ENCODE data around the gene FAM161B. TPM values are rescaled to one million over a fixed set of nuclear protein-coding genes. Genes with fewer than 3 reads are reported as not detected.
"Not testable (repeated sequence)": the region's sequence is repeated elsewhere in the genome, so short reads cannot be mapped to it uniquely, and the experiment has no call there.

FAM161B gene
- total RNA-seq, 1 donor from 2014 or later, result 2.7 TPM

DNA sequence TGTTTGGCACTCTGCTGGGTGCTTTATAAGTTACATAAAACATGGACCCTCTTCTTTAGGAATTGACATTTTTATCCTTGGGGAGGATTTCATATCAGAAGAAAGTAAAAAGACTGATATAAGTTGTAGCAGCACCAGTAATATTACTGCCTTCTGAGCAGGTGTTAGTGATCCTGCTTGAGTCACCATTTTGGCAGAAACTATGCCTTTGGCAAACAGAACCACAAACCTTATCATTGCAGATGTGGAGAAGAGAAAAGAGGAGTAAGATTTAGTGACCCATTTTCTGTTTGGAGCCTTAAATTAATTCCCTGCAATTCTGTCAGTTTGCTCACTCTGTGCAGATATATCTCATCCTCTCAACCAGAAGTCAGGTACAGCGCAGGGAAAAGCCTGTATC lies 40.2 kb downstream of the FAM161B start:
- DNase-seq (ENCODE audit: low read depth), result no peak
- TF ChIP-seq, protein P1, sequence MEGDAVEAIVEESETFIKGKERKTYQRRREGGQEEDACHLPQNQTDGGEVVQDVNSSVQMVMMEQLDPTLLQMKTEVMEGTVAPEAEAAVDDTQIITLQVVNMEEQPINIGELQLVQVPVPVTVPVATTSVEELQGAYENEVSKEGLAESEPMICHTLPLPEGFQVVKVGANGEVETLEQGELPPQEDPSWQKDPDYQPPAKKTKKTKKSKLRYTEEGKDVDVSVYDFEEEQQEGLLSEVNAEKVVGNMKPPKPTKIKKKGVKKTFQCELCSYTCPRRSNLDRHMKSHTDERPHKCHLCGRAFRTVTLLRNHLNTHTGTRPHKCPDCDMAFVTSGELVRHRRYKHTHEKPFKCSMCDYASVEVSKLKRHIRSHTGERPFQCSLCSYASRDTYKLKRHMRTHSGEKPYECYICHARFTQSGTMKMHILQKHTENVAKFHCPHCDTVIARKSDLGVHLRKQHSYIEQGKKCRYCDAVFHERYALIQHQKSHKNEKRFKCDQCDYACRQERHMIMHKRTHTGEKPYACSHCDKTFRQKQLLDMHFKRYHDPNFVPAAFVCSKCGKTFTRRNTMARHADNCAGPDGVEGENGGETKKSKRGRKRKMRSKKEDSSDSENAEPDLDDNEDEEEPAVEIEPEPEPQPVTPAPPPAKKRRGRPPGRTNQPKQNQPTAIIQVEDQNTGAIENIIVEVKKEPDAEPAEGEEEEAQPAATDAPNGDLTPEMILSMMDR (conservative IDR thresholded peaks at IDR 0.05; ENCODE audit: low read depth, low read length), result no peak

GRCh38 chr14:73903028-73903427 lies 46.9 kb downstream of the FAM161B start:
- TF ChIP-seq, protein P1 (conservative IDR thresholded peaks at IDR 0.05; ENCODE audit: low read depth, low read length), result no peak
- H3K4me3 ChIP-seq (ENCODE audit: low read depth, low read length), result no peak overlapping the region
- DNase-seq (ENCODE audit: low read depth), result no peak

More for the DNA sequence above, 40.2 kb downstream of the FAM161B start:
- no peak overlapping the region for H3K4me3 ChIP-seq (ENCODE audit: low read depth, low read length)

- no peak overlapping the region for H3K4me3 ChIP-seq (ENCODE audit: low read depth, low read length)
- TF ChIP-seq, protein P1 (conservative IDR thresholded peaks at IDR 0.05; ENCODE audit: low read depth, low read length), result no peak
- DNase-seq (ENCODE audit: low read depth), result no peak
Measured at GRCh38 chr14:73896521-73896920, 53.4 kb downstream of the FAM161B start.

DNA sequence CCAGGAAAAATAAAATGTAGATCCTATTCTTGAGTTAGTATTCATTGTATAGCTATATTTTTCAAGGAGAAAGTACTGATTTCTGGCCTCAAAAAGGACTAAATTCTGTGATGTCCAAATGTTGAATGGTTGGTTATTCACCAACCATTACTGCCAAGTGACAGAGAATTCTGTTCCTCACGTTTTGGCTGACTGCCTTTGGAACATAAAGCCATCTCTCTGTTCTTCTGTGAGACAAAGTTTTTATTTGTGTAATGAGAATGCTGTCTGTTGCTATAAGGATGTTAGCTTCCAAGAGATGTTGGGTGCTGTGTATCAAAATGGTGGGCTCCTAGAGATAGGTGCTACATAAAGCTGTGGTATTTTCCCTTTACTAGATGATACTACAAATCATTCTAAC lies 54.0 kb downstream of the FAM161B start:
- H3K4me3 ChIP-seq (ENCODE audit: low read depth, low read length), result no peak overlapping the region
- TF ChIP-seq, protein P1 (conservative IDR thresholded peaks at IDR 0.05; ENCODE audit: low read depth, low read length), result no peak
- DNase-seq (ENCODE audit: low read depth), result no peak

- not testable (repeated sequence) for DNase-seq (ENCODE audit: low read depth); H3K4me3 ChIP-seq (ENCODE audit: low read depth, low read length)
Measured at GRCh38 chr14:73894180-73894687, 55.7 kb downstream of the FAM161B start.

GRCh38 chr14:73889376-73889775 lies 60.5 kb downstream of the FAM161B start:
- no peak for DNase-seq (ENCODE audit: low read depth)
- TF ChIP-seq, protein P1 (conservative IDR thresholded peaks at IDR 0.05; ENCODE audit: low read depth, low read length), result no peak
- no peak overlapping the region for H3K4me3 ChIP-seq (ENCODE audit: low read depth, low read length)

- no peak overlapping the region for H3K4me3 ChIP-seq (ENCODE audit: low read depth, low read length)
- TF ChIP-seq, protein P1 (conservative IDR thresholded peaks at IDR 0.05; ENCODE audit: low read depth, low read length), result no peak
- DNase-seq (ENCODE audit: low read depth), result no peak
Measured at GRCh38 chr14:73888971-73889370, 60.9 kb downstream of the FAM161B start.

DNA sequence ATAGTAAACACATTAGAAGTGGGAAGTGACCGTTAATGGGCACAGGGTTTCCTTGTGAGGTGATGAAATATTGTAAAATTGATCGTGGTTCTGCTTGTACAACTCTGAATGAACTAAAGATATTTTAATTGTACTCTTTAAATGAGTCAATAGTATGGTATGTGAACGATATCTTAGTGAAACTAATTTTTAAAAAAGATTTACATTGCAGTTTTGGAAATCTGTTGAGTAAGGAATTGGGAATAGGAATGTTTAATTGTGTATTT lies 61.5 kb downstream of the FAM161B start:
- TF ChIP-seq, protein P1 (conservative IDR thresholded peaks at IDR 0.05; ENCODE audit: low read depth, low read length), result no peak
- H3K4me3 ChIP-seq (ENCODE audit: low read depth, low read length), result peak overlapping the region; percentile 92
- no peak for DNase-seq (ENCODE audit: low read depth)

Data from epithelial cell of proximal tubule (primary cell).